ENCODE measurements around the gene METTL13. TPM values are rescaled to one million over a fixed set of nuclear protein-coding genes. Genes with fewer than 3 reads are reported as not detected.
"Not testable (repeated sequence)": the region's sequence is repeated elsewhere in the genome, so short reads cannot be mapped to it uniquely, and the experiment has no call there.

Gene METTL13
- polyA plus RNA-seq, 1 experiment = 25.9 TPM

- H3K4me3 ChIP-seq (ENCODE audit: low read depth, low read length) = no peak overlapping the region
- ChIA-PET POLR2A (no interaction called here), CTCF (interaction anchor here (3.0 kb wide), 1 partner anchor 9 kb away, joined by 8 read pairs; no protein-coding TSS in a partner anchor)
- peaks cover 15% of the 10 kb centered on the region for H3K36me3 ChIP-seq (ENCODE audit: control insufficient read depth, insufficient read depth, low read length)
- no peaks in the 10 kb centered on the region for H3K27me3 ChIP-seq (ENCODE audit: control insufficient read depth, insufficient read depth, low read length)
- no peak for DNase-seq (ENCODE audit: low read depth)
- TF ChIP-seq CTCF (IDR thresholded peaks at IDR 0.05; ENCODE audit: insufficient read depth, low read depth, low read length) = no peak
These were observed 12.6 kb downstream of the METTL13 start for GRCh38 chr1:171794085-171794484.

DNA sequence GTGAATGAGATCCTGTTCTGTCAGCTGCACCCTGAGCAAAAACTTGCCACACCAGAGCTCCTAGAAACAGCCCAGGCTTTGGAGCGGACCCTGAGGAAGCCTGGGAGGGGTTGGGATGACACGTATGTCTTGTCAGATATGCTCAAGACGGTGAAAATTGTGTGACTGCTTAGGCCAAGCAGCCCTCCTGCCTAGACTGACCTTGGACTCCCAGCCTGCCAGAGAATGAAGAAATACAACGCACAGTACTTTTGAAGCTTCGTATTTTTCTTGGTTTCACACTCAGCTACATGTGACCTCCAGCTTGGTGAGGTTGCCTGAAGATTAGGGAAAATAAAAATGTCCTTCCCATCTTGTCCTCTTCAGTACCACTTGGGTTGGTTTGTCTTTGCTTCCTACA is 15.1 kb downstream of the METTL13 start:
- H3K27me3 ChIP-seq (ENCODE audit: control insufficient read depth, insufficient read depth, low read length) = no peaks in the 10 kb centered on the region
- ChIA-PET CTCF (interaction anchor here (1.7 kb wide), 1 partner anchor 189 kb away, joined by 5 read pairs; no protein-coding TSS in a partner anchor), POLR2A (no interaction called here)
- H3K36me3 ChIP-seq (ENCODE audit: control insufficient read depth, insufficient read depth, low read length) = peaks cover 6% of the 10 kb centered on the region
- TF ChIP-seq CTCF (IDR thresholded peaks at IDR 0.05; ENCODE audit: insufficient read depth, low read depth, low read length) = no peak
- no peak for DNase-seq (ENCODE audit: low read depth)
- no peak overlapping the region for H3K4me3 ChIP-seq (ENCODE audit: low read depth, low read length)

GRCh38 chr1:171798311-171798710 is 16.9 kb downstream of the METTL13 start:
- DNase-seq (ENCODE audit: low read depth) = no peak
- TF ChIP-seq CTCF (IDR thresholded peaks at IDR 0.05; ENCODE audit: insufficient read depth, low read depth, low read length) = no peak
- peaks cover 6% of the 10 kb centered on the region for H3K36me3 ChIP-seq (ENCODE audit: control insufficient read depth, insufficient read depth, low read length)
- POLR2A ChIA-PET = no interaction called here
- CTCF ChIA-PET = interaction anchor here (0.7 to 8.7 kb wide), 5 partner anchors 8 to 204 kb away, joined by 3 to 382 read pairs (median 18); no protein-coding TSS in a partner anchor
- no peak overlapping the region for H3K4me3 ChIP-seq (ENCODE audit: low read depth, low read length)
- no peaks in the 10 kb centered on the region for H3K27me3 ChIP-seq (ENCODE audit: control insufficient read depth, insufficient read depth, low read length)

- Histone ChIP-seq H3K4me3 (ENCODE audit: low read depth, low read length) (no peak overlapping the region), H3K27me3 (ENCODE audit: control insufficient read depth, insufficient read depth, low read length) (no peaks in the 10 kb centered on the region), H3K36me3 (ENCODE audit: control insufficient read depth, insufficient read depth, low read length) (peaks cover 6% of the 10 kb centered on the region)
- TF ChIP-seq CTCF (IDR thresholded peaks at IDR 0.05; ENCODE audit: insufficient read depth, low read depth, low read length) = no peak
- ChIA-PET CTCF (interaction anchor here (0.7 to 8.7 kb wide), 5 partner anchors 9 to 204 kb away, joined by 3 to 382 read pairs (median 18); no protein-coding TSS in a partner anchor), POLR2A (no interaction called here)
- no peak for DNase-seq (ENCODE audit: low read depth)
These were observed 17.3 kb downstream of the METTL13 start for GRCh38 chr1:171798765-171799164.

DNA sequence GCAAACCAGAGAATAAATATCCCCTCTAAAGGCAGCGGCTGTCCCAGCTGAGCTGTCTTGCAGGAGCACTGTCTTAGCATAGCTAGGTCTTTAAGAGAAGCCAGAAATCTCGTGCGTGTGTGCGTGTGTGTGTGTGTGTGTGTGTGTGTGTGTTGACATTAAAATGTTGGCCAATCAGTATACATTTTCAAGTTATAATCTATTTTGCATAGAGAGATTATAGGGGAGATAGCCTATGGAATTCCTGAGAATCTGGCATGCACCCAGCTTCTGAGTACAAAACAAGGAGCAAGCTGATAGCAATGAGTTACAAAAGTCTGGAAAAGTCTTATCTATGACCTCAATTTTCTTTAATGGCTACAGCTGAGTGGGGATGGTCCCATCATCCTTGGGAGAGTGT is 17.7 kb downstream of the METTL13 start:
- no peak overlapping the region for H3K4me3 ChIP-seq (ENCODE audit: low read depth, low read length)
- DNase-seq (ENCODE audit: low read depth) = no peak
- H3K36me3 ChIP-seq (ENCODE audit: control insufficient read depth, insufficient read depth, low read length) = peaks cover 6% of the 10 kb centered on the region
- ChIA-PET CTCF (interaction anchor here (1.2 to 8.7 kb wide), 6 partner anchors 11 to 203 kb away, joined by 4 to 382 read pairs (median 15); no protein-coding TSS in a partner anchor), POLR2A (no interaction called here)
- no peaks in the 10 kb centered on the region for H3K27me3 ChIP-seq (ENCODE audit: control insufficient read depth, insufficient read depth, low read length)
- TF ChIP-seq CTCF (IDR thresholded peaks at IDR 0.05; ENCODE audit: insufficient read depth, low read depth, low read length) = no peak

- H3K36me3 ChIP-seq (ENCODE audit: control insufficient read depth, insufficient read depth, low read length); H3K27me3 ChIP-seq (ENCODE audit: control insufficient read depth, insufficient read depth, low read length); POLR2A ChIA-PET; H3K4me3 ChIP-seq (ENCODE audit: low read depth, low read length); DNase-seq (ENCODE audit: low read depth): not testable (repeated sequence)
- CTCF ChIA-PET = interaction anchor here (0.7 to 8.7 kb wide), 13 partner anchors 9 to 198 kb away, joined by 3 to 382 read pairs (median 7); partner anchors contain the start of gene METTL13
These were observed 18.2 kb downstream of the METTL13 start for GRCh38 chr1:171799698-171800097.
